ENCODE data around the gene MORN1. TPM values are rescaled to one million over a fixed set of nuclear protein-coding genes. Genes with fewer than 3 reads are reported as not detected.

MORN1 gene
- total and polyA plus RNA-seq, 2 of the 4 experiments (the other 2 are of a cell fraction): 3.0 to 4.2 TPM

- peak; percentile 49 for ATAC-seq (ENCODE audit: low read depth)
Observed at GRCh38 chr1:2360588-2361364, 30.6 kb downstream of the MORN1 start.

More at GRCh38 chr1:2360588-2361364, 30.6 kb downstream of the MORN1 start:
- no peak overlapping the region for H2BK5ac ChIP-seq (ENCODE audit: low read depth, low read length, poor library complexity, severe bottlenecking)
- H2AK9ac ChIP-seq (replicated peaks; ENCODE audit: low read depth, low read length, poor library complexity): no peak overlapping the region
- H4K5ac ChIP-seq (ENCODE audit: low read depth, low read length): no peak overlapping the region
- ChIA-PET POLR2A (ENCODE audit: unreplicated experiment) (no interaction called here), CTCF (interaction anchor here (1.1 kb wide), 1 partner anchor 11 kb away, joined by 3 read pairs; no protein-coding TSS in a partner anchor)
- 0 out of 2 replicates have a peak, but pooled peaks cover 3% of the 10 kb centered on the region for H3K4me1 ChIP-seq (ENCODE audit: control insufficient read depth, insufficient read depth, low read length)
- dilution Hi-C loops (cut with HindIII; ENCODE audit: low sequenced_read_pairs, unreplicated experiment): no loop called here
- no peaks in the 10 kb centered on the region for H3K27me3 ChIP-seq (ENCODE audit: control insufficient read depth, insufficient read depth, low read length)
- peak overlapping the region; percentile 62; the same call in 1 of the 2 replicates for H2BK120ac ChIP-seq (ENCODE audit: low read depth, low read length)
- no peaks in the 10 kb centered on the region for H4K20me1 ChIP-seq (ENCODE audit: insufficient read depth, low read length)
- no peak overlapping the region for H3K27ac ChIP-seq (ENCODE audit: insufficient read depth, low read length)
- no peak overlapping the region for H3K9ac ChIP-seq (ENCODE audit: low read depth, low read length)
- no peak overlapping the region for H3K4me3 ChIP-seq (ENCODE audit: insufficient read depth, low read depth, low read length)
- H3K4me2 ChIP-seq (ENCODE audit: low read depth, low read length): no peak overlapping the region
- H3K9me3 ChIP-seq (ENCODE audit: control insufficient read depth, insufficient read depth, low read length): no peaks in the 10 kb centered on the region
- H3K56ac ChIP-seq (ENCODE audit: extremely low read depth, insufficient read depth, low read length): no peak overlapping the region
- no peaks in the 10 kb centered on the region for H3K36me3 ChIP-seq (ENCODE audit: control insufficient read depth, insufficient read depth, low read length)
- no peak overlapping the region; a peak in 1 of 4 replicates for H4K8ac ChIP-seq (ENCODE audit: low read depth in 2 of 2, low read length in 2 of 2)
- TF ChIP-seq CEBPB (IDR thresholded peaks at IDR 0.05; ENCODE audit: low read depth, low read length): no peak
- no peak for TF ChIP-seq ELK1 (IDR thresholded peaks at IDR 0.05; ENCODE audit: borderline replicate concordance, low read depth, low read length)
- TF ChIP-seq CTCF (conservative IDR thresholded peaks at IDR 0.05; ENCODE audit: low read depth, low read length): no peak
- TF ChIP-seq NFE2L2 (IDR thresholded peaks at IDR 0.05; ENCODE audit: low read depth, low read length): no peak
- no peak for TF ChIP-seq RFX5 (IDR thresholded peaks at IDR 0.05; ENCODE audit: low read depth, low read length)
- no peak for TF ChIP-seq CHD1 (IDR thresholded peaks at IDR 0.05; ENCODE audit: low read depth, low read length)
- no peak for TF ChIP-seq MAFK (IDR thresholded peaks at IDR 0.05; ENCODE audit: low read depth, low read length)
- TF ChIP-seq RAD21 (IDR thresholded peaks at IDR 0.05; ENCODE audit: low read length): no peak
- no peak for TF ChIP-seq MAZ (IDR thresholded peaks at IDR 0.05; ENCODE audit: borderline replicate concordance, low read depth, low read length)
- TF ChIP-seq MXI1 (IDR thresholded peaks at IDR 0.05; ENCODE audit: borderline replicate concordance, low read depth, low read length): no peak
- TF ChIP-seq RCOR1 (IDR thresholded peaks at IDR 0.05; ENCODE audit: insufficient replicate concordance, low read length): no peak
- no peak overlapping the region; the same call in 1 of the 2 replicates for H4K91ac ChIP-seq (ENCODE audit: insufficient read depth, low read depth, low read length)
- H3K4ac ChIP-seq (ENCODE audit: low read depth, low read length): 0 out of 2 replicates have a peak overlapping the region, but pooled peaks have one; percentile 30
- H2AFZ ChIP-seq (replicated peaks; ENCODE audit: low read length, poor library complexity): no peak overlapping the region
- peak; percentile 5 for DNase-seq
- H3K9me1 ChIP-seq (ENCODE audit: insufficient read depth, low read length): no peaks in the 10 kb centered on the region
- no peak overlapping the region for H2BK15ac ChIP-seq (ENCODE audit: low read depth, low read length)
- H3K18ac ChIP-seq (ENCODE audit: low read depth, low read length): no peak overlapping the region
- 100% methylated on average over 1 of the region's 11 CpGs; no CpG with 5 or more reads in 1 of the 2 experiments for WGBS, 2 experiments (ENCODE audit: extremely low coverage in 2 of 2, insufficient read length in 1 of 2)
- no peak overlapping the region; the same call in 1 of the 2 replicates for H3K23ac ChIP-seq (ENCODE audit: low read depth, low read length)
- H3K79me1 ChIP-seq (ENCODE audit: low read depth in 1 of 2, low read length in 2 of 2): no peaks in the 10 kb centered on the region
- in situ Hi-C loops (cut with MboI; ENCODE audit: low sequenced_read_pairs): loop anchor here (25.0 kb wide), 1 partner anchor 398 kb away; no protein-coding TSS in a partner anchor
- H2AK5ac ChIP-seq (ENCODE audit: low read depth, low read length): no peak overlapping the region
- no peak overlapping the region for H3K14ac ChIP-seq (replicated peaks; ENCODE audit: low read depth, low read length)
- intact Hi-C loops (cut with micrococcal nuclease): no loop called here
- BruUV-seq (replicated peaks): no TSS peak
- H2BK20ac ChIP-seq (ENCODE audit: low read depth, low read length): no peak overlapping the region

Measured in IMR-90 (cell line).